Stimulated activated CD8-positive, alpha-beta memory T cell treated with anti-CD3 and anti-CD28 coated beads, Interleukin-15, amount 100 ng/mL, for 24 hours (primary cell): Measurements from ENCODE around the gene ANKRD13D.
A peak's percentile ranks its signal among the peaks of the same experiment; 100 is the strongest.

Experiments
- DNase-seq: peaks from one replicate; pipeline ENCODE4 v3.0.0-alpha.2; 2020; ENCODE audit warnings: low read depth

ANKRD13D gene

DNA sequence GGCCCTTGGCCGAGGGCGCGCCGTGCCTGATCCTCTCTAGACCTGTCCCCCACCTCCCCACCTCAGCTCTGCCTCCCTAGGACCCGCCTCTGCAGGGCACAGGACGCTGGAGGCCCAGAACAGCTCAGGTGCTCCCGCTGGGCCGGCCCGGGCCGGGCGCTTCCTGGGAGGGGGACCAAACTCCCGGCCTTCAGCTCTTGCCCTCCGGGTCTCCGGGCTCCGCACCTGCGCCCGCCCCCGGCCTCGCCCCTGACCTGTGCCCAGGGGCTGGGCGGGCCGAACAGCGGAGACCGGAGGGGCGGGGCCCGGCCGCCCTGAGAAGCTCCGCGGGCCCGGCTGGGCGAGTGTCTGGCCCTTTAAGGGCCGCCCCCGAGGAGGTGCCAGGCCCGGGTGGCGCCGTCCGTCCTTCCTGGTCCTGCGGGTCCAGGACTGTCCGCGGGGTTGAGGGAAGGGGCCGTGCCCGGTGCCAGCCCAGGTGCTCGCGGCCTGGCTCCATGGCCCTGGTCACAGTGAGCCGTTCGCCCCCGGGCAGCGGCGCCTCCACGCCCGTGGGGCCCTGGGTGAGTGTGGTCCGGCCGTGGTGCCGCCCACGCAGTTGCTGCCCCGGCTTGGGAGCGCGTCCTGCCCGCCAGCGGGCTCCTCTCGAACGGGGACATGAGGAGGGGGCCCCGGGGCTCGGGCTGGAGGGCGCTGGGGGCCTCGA, 14.2 kb downstream of the ANKRD13D start, which contains the start of gene SSH3:
SSH3 (plus strand) TSS at position 399 of the 703 bp plus-strand sequence; CDS start at position 495, 96 bp downstream.
- no peak for DNase-seq

DNA sequence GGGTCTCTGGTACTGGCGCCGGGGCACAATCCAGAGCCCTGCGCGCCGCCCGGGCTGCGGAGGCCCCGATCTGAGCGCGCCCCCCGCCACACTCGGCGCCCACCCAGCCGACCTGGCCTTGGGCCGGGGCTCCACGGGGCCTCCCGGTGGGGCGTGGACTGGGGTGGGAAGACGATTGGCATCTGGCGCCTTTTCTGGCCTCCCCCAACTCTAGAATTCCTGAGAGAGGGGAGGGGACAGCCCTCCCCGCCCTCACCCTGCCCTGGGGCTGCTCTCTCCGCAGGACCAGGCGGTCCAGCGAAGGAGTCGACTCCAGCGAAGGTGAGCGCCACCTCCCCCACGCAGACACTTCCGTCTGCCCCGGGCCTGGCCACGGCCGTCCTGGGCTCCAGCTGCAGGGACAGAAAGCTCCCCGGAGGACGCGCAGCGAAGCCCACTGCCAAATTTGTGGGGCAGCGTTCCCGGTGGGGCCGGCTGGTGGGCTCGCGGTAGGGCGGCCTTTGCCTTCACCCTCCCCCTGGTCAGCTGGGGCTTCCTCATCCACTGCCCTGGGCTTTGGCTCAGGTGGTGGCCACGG, 14.8 kb downstream of the ANKRD13D start:
- DNase-seq = no peak

DNA sequence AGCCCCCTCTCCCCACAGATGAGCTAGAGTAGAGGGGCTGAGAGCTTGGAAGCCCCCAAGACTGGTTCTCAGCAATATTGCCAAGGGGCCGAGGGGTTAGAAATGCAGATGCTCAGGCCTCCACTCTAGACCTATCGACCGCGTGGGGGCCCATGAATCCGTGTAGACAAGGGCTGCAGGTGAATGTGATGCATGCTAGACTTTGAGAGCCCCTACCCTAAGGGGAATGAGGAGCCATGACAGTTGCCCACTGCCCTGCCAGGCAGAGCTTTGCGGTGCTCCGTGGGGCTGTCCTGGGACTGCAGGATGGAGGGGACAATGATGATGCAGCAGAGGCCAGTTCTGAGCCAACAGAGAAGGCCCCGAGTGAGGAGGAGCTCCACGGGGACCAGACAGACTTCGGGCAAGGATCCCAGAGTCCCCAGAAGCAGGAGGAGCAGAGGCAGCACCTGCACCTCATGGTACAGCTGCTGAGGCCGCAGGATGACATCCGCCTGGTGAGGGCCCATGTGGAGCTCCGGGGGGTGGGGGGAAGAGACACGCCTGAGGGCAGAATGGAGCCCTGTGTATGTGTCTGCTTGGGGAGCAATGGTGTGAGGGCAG, 15.5 kb downstream of the ANKRD13D start:
- no peak for DNase-seq

DNA sequence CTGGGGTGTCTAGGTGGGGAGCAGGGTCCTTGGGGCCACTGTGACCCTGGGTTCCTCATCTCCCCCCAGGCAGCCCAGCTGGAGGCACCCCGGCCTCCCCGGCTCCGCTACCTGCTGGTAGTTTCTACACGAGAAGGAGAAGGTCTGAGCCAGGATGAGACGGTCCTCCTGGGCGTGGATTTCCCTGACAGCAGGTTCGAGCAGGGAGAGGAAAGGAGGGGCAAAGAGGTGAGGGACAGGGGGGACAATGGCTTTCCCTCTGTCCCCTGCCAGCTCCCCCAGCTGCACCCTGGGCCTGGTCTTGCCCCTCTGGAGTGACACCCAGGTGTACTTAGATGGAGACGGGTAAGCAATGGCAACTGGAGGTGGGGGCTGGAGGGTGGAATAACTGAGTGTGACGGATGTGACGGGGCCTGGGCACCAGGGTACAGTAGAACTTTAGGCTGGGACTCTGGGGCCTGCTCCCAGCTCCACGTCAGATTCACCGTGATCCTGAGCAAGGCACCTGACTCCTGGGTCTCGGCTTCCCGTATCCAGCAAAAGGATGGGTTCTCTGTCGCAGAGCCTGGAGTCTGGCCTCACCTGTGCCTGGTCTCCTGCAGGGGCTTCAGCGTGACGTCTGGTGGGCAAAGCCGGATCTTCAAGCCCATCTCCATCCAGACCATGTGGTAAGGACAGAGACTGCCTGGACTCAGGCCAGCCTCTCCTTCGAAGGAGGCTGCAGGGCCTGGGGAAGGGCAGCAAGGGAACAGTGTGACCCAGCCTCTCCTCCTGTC, 17.9 kb downstream of the ANKRD13D start:
- DNase-seq = no peak

DNA sequence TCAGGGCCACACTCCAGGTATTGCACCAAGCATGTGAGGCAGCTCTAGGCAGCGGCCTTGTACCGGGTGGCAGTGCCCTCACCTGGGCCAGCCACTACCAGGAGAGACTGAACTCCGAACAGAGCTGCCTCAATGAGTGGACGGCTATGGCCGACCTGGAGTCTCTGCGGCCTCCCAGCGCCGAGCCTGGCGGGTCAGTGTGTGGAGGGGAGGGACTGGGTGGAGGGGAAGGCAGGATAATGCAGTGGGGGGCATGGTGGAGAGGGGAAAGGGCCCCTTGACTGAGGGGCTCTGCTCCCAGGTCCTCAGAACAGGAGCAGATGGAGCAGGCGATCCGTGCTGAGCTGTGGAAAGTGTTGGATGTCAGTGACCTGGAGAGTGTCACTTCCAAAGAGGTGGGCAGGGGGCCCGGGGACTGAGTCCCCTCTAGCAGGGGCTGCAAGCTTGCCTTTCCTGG, 18.5 kb downstream of the ANKRD13D start:
- no peak for DNase-seq

DNA sequence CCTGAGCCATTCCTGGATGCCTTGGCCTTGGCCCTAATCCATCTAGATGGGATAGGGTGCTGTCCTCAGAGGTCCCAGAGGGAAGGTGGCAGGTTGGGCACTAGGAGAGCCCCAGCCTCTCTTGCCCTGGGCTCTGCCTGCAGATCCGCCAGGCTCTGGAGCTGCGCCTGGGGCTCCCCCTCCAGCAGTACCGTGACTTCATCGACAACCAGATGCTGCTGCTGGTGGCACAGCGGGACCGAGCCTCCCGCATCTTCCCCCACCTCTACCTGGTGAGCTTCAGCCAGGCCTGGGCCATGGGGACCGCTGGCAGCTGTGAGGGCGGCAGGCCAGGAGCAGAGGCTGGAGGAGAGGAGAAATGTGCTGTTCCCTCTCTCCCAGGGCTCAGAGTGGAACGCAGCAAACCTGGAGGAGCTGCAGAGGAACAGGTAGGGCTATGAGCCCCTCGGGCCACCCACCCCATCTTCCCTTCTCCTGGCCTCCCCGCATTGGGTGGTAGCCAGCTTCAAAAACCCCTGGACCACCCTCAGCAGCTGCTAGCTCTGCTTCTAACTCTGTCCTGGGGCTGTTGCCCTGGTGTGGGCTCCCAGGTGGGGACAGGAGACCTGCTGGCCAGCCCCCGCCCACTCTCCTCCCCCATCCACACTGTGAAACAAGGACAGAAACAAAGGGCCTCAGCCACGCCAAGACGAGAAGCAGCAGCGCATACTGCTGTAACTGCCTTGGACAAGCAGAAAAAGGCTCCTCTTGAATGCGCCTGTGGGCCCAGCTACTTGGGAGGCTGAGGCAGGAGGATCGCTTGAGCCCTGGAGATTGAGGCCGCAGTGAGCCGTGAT, 19.1 kb downstream of the ANKRD13D start:
- no peak for DNase-seq

DNA sequence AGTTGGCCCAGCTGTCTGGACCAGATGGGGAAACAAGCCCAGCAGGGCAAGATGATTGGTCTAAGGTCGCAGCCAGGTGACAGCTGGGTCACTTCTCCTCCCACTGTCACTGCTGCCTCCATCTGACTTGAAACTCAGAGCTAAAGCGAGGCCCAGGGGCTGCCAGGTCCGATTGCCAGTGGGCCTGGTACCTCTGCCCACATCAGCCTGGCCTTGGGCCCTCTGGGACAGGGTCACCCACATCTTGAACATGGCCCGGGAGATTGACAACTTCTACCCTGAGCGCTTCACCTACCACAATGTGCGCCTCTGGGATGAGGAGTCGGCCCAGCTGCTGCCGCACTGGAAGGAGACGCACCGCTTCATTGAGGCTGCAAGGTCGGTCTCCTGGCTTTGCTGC, 20.1 kb downstream of the ANKRD13D start:
- DNase-seq = no peak

DNA sequence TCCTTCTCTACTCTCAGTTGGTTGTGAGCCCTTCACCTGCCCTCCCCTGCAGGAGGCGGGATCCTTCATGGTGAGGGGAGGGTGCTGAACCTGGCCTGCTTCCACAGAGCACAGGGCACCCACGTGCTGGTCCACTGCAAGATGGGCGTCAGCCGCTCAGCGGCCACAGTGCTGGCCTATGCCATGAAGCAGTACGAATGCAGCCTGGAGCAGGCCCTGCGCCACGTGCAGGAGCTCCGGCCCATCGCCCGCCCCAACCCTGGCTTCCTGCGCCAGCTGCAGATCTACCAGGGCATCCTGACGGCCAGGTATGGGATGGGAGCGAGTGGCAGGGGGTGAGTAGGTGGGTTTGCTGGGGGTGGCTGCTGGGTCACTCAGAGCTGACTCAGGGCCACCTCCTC, 20.6 kb downstream of the ANKRD13D start:
- DNase-seq = no peak

DNA sequence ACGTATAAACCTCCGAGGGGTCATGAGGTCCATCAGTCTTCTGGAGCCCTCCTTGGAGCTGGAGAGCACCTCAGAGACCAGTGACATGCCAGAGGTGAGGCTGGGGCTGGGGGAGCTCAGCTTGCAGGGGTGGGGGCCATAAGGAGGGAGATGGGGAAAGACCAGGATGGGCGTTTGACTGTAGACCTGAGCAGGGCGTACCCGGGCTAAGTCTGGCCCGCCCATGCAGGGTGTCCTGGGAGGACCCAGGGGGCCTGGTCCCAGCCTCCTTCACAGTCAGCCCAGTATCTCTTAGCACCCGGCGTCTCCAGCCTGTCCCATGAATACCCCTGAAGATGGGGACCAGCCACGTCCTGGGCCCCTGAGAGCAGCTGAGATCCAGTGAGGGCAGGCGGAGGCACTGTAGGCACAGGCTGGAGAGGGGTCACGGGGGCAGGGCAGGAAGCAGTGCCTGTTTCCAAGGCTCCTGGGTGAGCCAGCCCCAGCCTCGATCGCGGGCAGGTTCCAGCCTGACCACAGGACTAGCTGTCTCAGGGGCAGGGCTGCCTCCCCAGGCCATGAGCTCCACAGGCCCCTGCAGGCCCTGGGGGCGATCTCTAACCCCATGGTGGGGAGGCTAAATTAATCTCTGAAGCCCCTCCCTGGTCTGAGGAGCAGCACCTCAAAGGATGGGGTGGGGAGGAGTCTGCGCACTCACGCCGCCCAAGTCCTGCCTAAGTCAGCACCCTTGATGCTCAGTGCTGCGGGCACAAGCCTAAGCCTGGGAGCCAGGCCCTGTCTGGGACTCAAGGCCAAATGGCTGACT, 21.3 kb downstream of the ANKRD13D start:
- DNase-seq = no peak

DNA sequence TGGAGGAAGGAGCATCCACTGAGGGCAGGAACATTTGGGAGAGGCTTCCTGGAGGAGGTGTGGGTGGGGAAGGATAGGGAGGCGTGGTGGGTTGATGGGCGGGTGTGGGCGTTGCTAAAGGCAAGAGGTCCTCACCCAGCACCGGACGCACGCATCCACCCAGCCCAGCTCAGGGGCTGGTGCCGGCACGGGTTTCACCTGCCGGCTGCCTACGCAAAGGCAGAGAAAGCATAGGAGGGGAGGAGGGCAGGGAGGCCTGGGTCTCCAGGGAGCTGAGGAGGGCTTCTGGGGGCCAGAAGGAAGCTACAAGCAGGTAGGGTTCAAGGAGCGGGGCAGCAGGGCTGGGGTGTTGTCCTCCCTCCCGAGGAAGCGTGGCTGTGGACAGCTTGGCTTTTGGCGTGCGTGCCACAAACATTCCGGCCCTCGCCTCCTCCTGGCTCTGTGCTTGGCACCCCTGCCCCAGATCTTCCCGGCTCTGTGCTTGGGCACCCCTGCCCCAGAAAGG, 22.0 kb downstream of the ANKRD13D start:
- no peak for DNase-seq

DNA sequence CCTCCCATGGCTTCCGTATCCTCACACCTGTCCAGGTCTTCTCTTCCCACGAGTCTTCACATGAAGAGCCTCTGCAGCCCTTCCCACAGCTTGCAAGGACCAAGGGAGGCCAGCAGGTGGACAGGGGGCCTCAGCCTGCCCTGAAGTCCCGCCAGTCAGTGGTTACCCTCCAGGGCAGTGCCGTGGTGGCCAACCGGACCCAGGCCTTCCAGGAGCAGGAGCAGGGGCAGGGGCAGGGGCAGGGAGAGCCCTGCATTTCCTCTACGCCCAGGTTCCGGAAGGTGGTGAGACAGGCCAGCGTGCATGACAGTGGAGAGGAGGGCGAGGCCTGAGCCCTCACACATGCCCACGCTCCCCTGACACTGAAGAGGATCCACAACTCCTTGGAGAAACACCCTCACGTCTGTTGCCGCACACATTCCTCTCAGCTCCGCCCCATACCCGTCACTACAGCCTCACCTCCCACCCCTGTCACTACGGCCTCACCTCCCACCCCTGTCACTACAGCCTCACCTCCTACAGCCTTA, 22.5 kb downstream of the ANKRD13D start:
- DNase-seq = no peak

DNA sequence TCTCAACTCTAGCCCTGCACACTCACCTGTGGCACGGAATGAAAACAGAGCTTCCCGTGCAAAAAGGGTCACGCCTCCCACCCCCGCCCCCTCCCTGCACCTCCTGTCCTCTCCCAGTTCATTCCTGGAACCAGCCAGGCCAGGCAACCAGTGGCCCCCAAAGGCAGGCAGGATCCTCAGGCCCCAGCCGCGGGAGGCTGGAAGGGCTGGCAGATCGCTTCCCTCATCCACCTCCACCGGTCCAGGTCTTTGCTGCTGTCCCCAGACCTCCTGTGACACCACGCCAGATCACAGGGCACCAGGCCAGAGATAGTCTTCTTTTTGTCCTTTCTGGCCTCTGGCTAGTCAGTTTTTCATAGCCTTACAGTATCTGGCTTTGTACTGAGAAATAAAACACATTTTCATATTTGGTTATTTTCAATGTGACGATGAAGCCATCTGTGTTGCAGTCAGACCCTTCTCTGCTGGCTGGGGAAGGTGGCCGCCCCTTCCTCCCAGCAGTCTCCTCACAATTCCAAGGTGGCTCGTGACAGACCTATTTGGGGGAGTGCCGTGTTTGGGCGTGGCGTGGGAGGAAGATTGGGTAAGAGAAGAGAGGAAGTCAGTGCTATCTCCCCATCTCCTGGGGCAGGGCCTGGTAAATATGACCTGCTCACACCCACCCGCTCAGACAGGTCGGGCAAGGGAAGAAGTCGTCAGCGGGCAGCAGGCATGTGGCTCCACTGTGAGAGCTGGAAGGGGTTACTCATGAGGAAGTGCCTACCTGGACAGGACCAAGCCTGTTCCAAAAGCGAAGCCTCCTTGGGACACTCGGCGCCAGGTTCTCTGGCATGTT, 23.3 kb downstream of the ANKRD13D start:
- DNase-seq = no peak

DNA sequence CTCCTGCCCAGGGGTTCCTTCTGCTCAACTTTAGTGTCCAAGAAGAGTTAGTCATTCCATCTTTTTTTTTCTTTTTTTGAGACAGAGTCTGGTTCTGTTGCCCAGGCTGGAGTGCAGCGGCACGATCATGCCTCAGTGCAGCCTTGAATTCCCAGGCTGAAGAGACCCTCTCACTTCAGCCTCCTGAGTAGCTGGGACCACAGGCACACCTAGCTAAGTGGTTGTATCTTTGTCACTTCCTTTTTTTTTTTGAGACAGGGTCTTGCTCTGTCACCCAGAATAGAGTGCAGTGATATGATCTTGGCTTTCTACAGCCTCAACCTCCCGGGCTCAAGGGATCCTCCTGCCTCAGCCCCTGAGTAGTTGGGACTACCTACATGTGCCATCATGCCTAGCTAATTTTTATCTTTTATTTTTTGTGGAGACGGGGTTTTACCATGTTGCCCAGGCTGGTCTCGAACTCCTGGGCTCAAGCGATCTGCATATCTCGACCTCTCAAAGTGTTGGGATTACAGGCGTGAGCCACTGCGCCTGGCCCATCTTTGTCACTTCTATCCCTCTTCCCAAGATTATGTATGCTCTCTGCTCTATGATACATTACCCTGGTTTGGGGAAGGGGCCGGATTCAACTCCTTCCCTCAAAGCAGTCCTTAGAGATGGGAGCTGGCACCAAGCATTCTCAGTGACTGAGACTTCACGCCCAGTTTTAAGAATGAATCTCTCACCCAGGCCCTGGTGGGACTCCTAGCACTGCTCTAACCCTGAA, 24.2 kb downstream of the ANKRD13D start:
- DNase-seq = no peak

DNA sequence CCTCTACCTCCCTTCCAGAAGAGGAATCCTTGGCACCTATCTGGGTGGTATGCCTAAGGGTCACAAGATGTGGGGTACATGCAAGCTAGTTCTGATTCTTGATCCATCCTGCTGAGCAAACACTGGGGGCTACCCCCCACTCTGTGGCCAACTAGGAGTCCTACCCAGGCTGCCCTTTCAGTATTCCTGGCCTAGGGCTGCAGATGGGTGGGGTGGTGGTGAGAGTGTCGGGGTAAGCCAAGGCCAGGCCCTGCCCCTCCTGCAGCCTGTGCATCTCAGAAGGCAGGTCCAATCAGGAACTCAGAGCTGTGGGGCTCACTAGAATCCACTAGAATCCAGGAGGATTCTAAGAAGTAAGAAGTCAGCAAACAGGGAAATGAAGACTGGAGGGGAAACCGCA, 25.1 kb downstream of the ANKRD13D start:
- DNase-seq = no peak

DNA sequence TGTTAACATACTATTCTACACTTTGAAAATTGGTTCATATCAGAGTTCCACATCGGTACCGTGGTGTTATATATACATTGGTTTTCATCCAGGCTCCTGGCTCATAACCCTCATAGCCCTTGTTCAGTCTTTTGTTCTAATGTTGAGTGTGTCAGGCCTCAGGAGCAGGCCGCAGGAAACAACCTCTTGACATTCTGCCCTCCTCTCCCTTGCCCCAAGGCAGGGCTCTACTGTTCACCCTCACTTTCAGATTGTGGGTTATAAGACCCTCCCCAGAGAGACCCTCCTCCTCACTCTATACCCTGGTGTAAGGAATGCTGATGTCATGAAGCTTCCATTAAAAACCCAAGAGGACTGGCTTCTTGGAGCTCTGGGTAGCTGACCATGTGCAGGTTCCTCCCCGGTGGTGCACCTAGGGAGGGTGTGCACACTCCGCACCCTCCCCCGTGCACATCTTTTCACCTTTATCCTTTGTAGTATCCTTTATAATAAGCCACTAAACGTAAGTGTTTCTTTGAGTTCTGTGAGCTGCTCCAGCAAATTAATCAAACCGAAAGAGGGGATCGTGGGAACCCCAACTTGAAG, 26.3 kb downstream of the ANKRD13D start:
- no peak for DNase-seq

DNA sequence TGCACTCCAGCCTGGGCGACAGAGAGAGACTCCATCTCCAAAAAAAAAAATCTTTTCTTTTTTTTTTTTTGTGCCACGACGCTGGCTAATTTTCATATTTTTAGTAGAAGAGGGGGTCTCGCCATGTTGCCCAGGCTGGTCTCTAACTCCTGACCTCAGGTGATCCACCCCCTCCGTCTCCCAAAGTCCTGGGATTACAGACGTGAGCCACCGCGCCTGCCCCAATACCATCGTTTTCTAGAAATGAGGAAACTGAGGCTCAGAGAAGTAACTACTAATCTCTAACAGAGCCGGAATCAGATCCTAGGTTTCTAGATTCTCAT, 27.7 kb downstream of the ANKRD13D start:
- DNase-seq = no peak

DNA sequence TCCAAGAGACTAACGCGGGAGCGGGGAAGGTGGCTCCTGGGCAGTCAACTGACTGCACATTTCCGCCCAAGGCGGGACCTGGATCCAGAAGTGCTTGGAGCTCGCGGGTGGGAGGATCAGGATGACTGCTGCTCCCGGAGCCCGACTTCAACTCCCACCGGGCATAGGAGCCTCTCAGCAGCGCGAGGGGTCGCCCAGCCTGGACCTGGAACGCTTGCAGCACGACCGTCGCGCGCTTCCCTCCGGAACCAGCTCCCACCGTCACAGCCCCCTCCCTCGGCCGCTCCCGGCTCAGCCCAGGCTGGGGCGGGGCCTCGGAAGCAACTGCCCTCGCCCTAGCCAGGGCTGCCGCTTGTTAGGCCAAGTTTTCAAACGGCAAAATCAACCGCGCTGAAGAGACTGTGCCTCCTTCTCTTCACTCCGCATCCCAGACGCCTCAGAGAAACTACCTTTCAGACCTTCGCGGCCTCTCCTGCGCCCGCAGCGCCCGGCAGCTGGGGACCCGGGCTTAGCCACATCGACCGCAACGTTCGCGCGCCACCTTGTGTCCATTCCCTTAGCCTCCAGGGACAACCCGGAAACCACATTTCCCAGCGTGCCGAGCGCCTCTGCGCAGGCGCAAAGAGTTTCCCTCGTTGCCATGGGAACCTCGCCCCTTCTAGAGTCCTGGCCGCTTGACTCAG, 28.2 kb downstream of the ANKRD13D start:
- DNase-seq = peak; percentile 98
